Mesenchymal stem cell (in vitro differentiated cells and primary cell): ENCODE measurements around the gene R3HDM1.
"Not testable (repeated sequence)": the region's sequence is repeated elsewhere in the genome, so short reads cannot be mapped to it uniquely, and the experiment has no call there.

Source experiments
- DNase-seq: peaks from one replicate; pipeline ENCODE4 v3.0.0-alpha.2; 2013
- H2AFZ ChIP-seq: one replicate; pipeline ENCODE4 v1.6.1; 2013; ENCODE audit warnings: low read depth, mild to moderate bottlenecking, control low read depth, inconsistent platforms, low read length, moderate library complexity
- H2AK5ac ChIP-seq: 2 replicates; pipeline ENCODE4 v1.6.1; 2013; ENCODE audit warnings: low read length, moderate library complexity, mild to moderate bottlenecking, inconsistent platforms; ENCODE audit not compliant: severe bottlenecking
- H2BK120ac ChIP-seq: one replicate; pipeline ENCODE4 v1.6.1; 2013; ENCODE audit warnings: low read depth, mild to moderate bottlenecking, inconsistent platforms, low read length, moderate library complexity
- H2BK12ac ChIP-seq, 2 experiments: one replicate each; pipeline ENCODE4 v1.6.1; 2013; ENCODE audit warnings: inconsistent platforms in 2 of 2, low read length in 2 of 2, mild to moderate bottlenecking in 2 of 2, moderate library complexity in 2 of 2, control low read depth in 1 of 2
- H2BK15ac ChIP-seq: one replicate; pipeline ENCODE4 v1.6.1; 2013; ENCODE audit warnings: mild to moderate bottlenecking, low read depth, inconsistent platforms; ENCODE audit not compliant: poor library complexity, severe bottlenecking
- H2BK5ac ChIP-seq: 2 replicates; pipeline ENCODE4 v1.6.1; 2013; ENCODE audit warnings: low read depth, mild to moderate bottlenecking, low read length, control low read depth, inconsistent platforms; ENCODE audit not compliant: poor library complexity, severe bottlenecking
- H3K14ac ChIP-seq, 2 experiments: one replicate each; pipeline ENCODE4 v1.6.1; 2013; ENCODE audit warnings: inconsistent platforms in 2 of 2, low read length in 2 of 2, control low read depth in 1 of 2, mild to moderate bottlenecking in 1 of 2, moderate library complexity in 1 of 2
- H3K18ac ChIP-seq, 2 experiments: one replicate each; pipeline ENCODE4 v1.6.1; 2013; ENCODE audit warnings: inconsistent platforms in 2 of 2, low read length in 2 of 2, control low read depth in 1 of 2, low read depth in 1 of 2, mild to moderate bottlenecking in 1 of 2
- H3K23ac ChIP-seq, 2 experiments: one replicate each; pipeline ENCODE4 v1.6.1; 2013; ENCODE audit warnings: inconsistent platforms in 2 of 2, low read length in 2 of 2, mild to moderate bottlenecking in 2 of 2, moderate library complexity in 2 of 2, control low read depth in 1 of 2
- H3K27ac ChIP-seq: 2 replicates; pipeline ENCODE4 v1.5.1; 2013; ENCODE audit warnings: mild to moderate bottlenecking, moderate library complexity, low read length, control low read depth, inconsistent platforms; ENCODE audit not compliant: poor library complexity, severe bottlenecking
- H3K27me3 ChIP-seq, 2 experiments: 2 replicates each; pipeline versions ENCODE4 v1.6.1 to v1.7.0; 2013; ENCODE audit warnings: low read length in 2 of 2, mild to moderate bottlenecking in 2 of 2, moderate library complexity in 2 of 2, control low read depth in 1 of 2, inconsistent platforms in 1 of 2; ENCODE audit not compliant: control insufficient read depth in 1 of 2, insufficient read depth in 1 of 2
- H3K36me3 ChIP-seq, 2 experiments: 2 replicates each; pipeline versions ENCODE4 v1.6.1 to v1.7.0; 2013; ENCODE audit warnings: low read length in 2 of 2, control low read depth in 1 of 2, inconsistent platforms in 1 of 2, low read depth in 1 of 2, mild to moderate bottlenecking in 1 of 2; ENCODE audit not compliant: insufficient read depth in 2 of 2, control insufficient read depth in 1 of 2
- H3K4ac ChIP-seq, 2 experiments: one replicate each; pipeline ENCODE4 v1.6.1; 2013; ENCODE audit warnings: inconsistent platforms in 2 of 2, low read length in 2 of 2, mild to moderate bottlenecking in 2 of 2, moderate library complexity in 2 of 2, control low read depth in 1 of 2, low read depth in 1 of 2
- H3K4me1 ChIP-seq: 2 replicates; pipeline ENCODE4 v1.6.1; 2013; ENCODE audit warnings: low read depth, low read length, control low read depth; ENCODE audit not compliant: control insufficient read depth, insufficient read depth
- H3K4me2 ChIP-seq: 2 replicates; pipeline ENCODE4 v1.6.1; 2013; ENCODE audit warnings: low read length, mild to moderate bottlenecking, inconsistent platforms; ENCODE audit not compliant: poor library complexity, severe bottlenecking
- H3K4me3 ChIP-seq, 2 experiments: 2 replicates each; pipeline versions ENCODE4 v1.5.1 to v1.7.0; 2013; ENCODE audit warnings: low read length in 2 of 2, mild to moderate bottlenecking in 2 of 2, control low read depth in 1 of 2, low read depth in 1 of 2; ENCODE audit not compliant: insufficient read depth in 1 of 2
- H3K79me1 ChIP-seq: replicated peaks from 2 replicates; pipeline ENCODE4 v1.6.1; 2013; ENCODE audit warnings: mild to moderate bottlenecking, control low read depth, low read length, inconsistent platforms; ENCODE audit not compliant: poor library complexity, severe bottlenecking
- H3K9ac ChIP-seq: 2 replicates; pipeline ENCODE4 v1.7.0; 2013; ENCODE audit warnings: mild to moderate bottlenecking, low read length, moderate library complexity
- H3K9me3 ChIP-seq: 2 replicates; pipeline ENCODE4 v1.7.0; 2013; ENCODE audit warnings: mild to moderate bottlenecking, low read length; ENCODE audit not compliant: control insufficient read depth
- H4K8ac ChIP-seq: one replicate; pipeline ENCODE4 v1.6.1; 2013; ENCODE audit warnings: inconsistent platforms, mild to moderate bottlenecking, low read length, moderate library complexity
- H4K91ac ChIP-seq: one replicate; pipeline ENCODE4 v1.6.1; 2013; ENCODE audit warnings: mild to moderate bottlenecking, low read length, inconsistent platforms
- WGBS: methylation state at CpG from one replicate; pipeline ENCODE4 v1.1.7; 2013; ENCODE audit warnings: mixed read lengths; 5-methylcytosine and 5-hydroxymethylcytosine counted together

The R3HDM1 gene

DNA sequence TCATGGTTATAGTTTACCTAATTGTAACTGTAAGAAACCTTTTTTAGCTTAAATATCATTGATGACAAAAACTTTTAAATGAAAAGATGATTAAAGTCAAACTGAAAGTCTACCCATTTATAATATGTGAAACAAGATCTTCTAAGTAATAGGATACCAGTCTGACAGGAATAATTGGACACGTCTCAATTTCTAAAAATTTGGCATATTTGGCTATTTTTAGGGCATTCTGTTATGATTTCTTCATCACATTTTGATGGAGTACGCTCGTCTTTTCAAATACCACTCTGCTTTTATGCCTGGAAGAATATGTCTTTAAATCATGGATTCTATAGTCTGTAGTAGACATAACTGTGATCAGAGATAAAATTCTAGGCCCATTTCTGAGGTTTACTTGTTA is 1.3 kb downstream of the R3HDM1 start:
- no peak overlapping the region for H3K4ac ChIP-seq
- H3K79me1 ChIP-seq = peaks cover 10% of the 10 kb centered on the region
- H2BK5ac ChIP-seq = no peak overlapping the region
- H3K27ac ChIP-seq = no peak overlapping the region
- peak; percentile 6 for DNase-seq
- H3K27me3 ChIP-seq = no peaks in the 10 kb centered on the region
- no peaks in the 10 kb centered on the region for H3K9me3 ChIP-seq
- H3K18ac ChIP-seq = no peak overlapping the region
- no peak overlapping the region for H3K14ac ChIP-seq
- no peak overlapping the region for H2AK5ac ChIP-seq
- H4K8ac ChIP-seq = no peak overlapping the region
- H3K23ac ChIP-seq = no peak overlapping the region
- 40% methylated on average over 1 of the region's 3 CpGs for WGBS
- no peak overlapping the region for H2BK120ac ChIP-seq
- no peak overlapping the region for H4K91ac ChIP-seq
- H3K9ac ChIP-seq = peak overlapping the region; percentile 89
- peak overlapping the region in 1 of 2 experiments; percentile 86 for H3K4me3 ChIP-seq
- H3K4me1 ChIP-seq = peaks cover 6% of the 10 kb centered on the region
- no peak overlapping the region for H2AFZ ChIP-seq
- H2BK12ac ChIP-seq = no peak overlapping the region
- no peak overlapping the region for H2BK15ac ChIP-seq
- no peaks in the 10 kb centered on the region for H3K36me3 ChIP-seq
- H3K4me2 ChIP-seq = no peak overlapping the region

GRCh38 chr2:135533545-135533944 is 2.3 kb downstream of the R3HDM1 start:
- not testable (repeated sequence) for H2BK15ac ChIP-seq, H3K18ac ChIP-seq

GRCh38 chr2:135546436-135546835 is 15.2 kb downstream of the R3HDM1 start:
- H3K23ac ChIP-seq = no peak overlapping the region
- H2AFZ ChIP-seq = no peak overlapping the region
- H3K36me3 ChIP-seq = no peaks in the 10 kb centered on the region
- H2BK15ac ChIP-seq = no peak overlapping the region
- H3K4me3 ChIP-seq = no peak overlapping the region
- H3K27me3 ChIP-seq = no peaks in the 10 kb centered on the region
- no peak overlapping the region for H3K4ac ChIP-seq
- DNase-seq = no peak
- WGBS = 87% methylated on average over 3 of the region's 3 CpGs
- no peaks in the 10 kb centered on the region for H3K4me1 ChIP-seq
- H3K27ac ChIP-seq = no peak overlapping the region
- H4K91ac ChIP-seq = no peak overlapping the region
- H3K14ac ChIP-seq = no peak overlapping the region
- H3K79me1 ChIP-seq = peaks cover 12% of the 10 kb centered on the region
- no peaks in the 10 kb centered on the region for H3K9me3 ChIP-seq
- no peak overlapping the region for H3K18ac ChIP-seq
- no peak overlapping the region for H2BK120ac ChIP-seq
- no peak overlapping the region for H2AK5ac ChIP-seq
- no peak overlapping the region for H4K8ac ChIP-seq
- H2BK12ac ChIP-seq = no peak overlapping the region
- no peak overlapping the region for H2BK5ac ChIP-seq
- no peak overlapping the region for H3K4me2 ChIP-seq
- no peak overlapping the region for H3K9ac ChIP-seq

More at GRCh38 chr2:135533545-135533944, 2.3 kb downstream of the R3HDM1 start:
- H3K4me3 ChIP-seq, H3K4ac ChIP-seq, H3K27me3 ChIP-seq, H2BK5ac ChIP-seq, H4K8ac ChIP-seq, H3K14ac ChIP-seq, H2BK12ac ChIP-seq, H2AFZ ChIP-seq, DNase-seq, H3K9me3 ChIP-seq, H2BK120ac ChIP-seq, H4K91ac ChIP-seq, H3K79me1 ChIP-seq, H2AK5ac ChIP-seq, H3K36me3 ChIP-seq, H3K4me1 ChIP-seq, H3K23ac ChIP-seq, H3K9ac ChIP-seq, H3K4me2 ChIP-seq, H3K27ac ChIP-seq: not testable (repeated sequence)
- WGBS = 98% methylated on average over 14 of the region's 15 CpGs

- Histone ChIP-seq H4K8ac (no peak overlapping the region), H4K91ac (no peak overlapping the region)
These were observed 16.0 kb downstream of the R3HDM1 start for GRCh38 chr2:135547311-135547710.

More at GRCh38 chr2:135547311-135547710, 16.0 kb downstream of the R3HDM1 start:
- Histone ChIP-seq H2BK12ac (no peak overlapping the region), H2AK5ac (no peak overlapping the region), H3K9ac (no peak overlapping the region), H2BK15ac (no peak overlapping the region), H3K18ac (no peak overlapping the region), H3K27ac (no peak overlapping the region), H3K36me3 (no peaks in the 10 kb centered on the region), H3K23ac (no peak overlapping the region), H2AFZ (no peak overlapping the region), H3K4ac (no peak overlapping the region), H3K4me2 (no peak overlapping the region), H3K79me1 (peaks cover 14% of the 10 kb centered on the region), H2BK5ac (no peak overlapping the region), H2BK120ac (no peak overlapping the region), H3K27me3 (no peaks in the 10 kb centered on the region), H3K4me1 (no peaks in the 10 kb centered on the region), H3K14ac (no peak overlapping the region), H3K4me3 (no peak overlapping the region), H3K9me3 (no peaks in the 10 kb centered on the region)
- no peak for DNase-seq
- 94% methylated on average over 2 of the region's 3 CpGs for WGBS
